Suppressor macrophage treated with lipopolysaccharide for 1 hour (primary cell): ENCODE data around the gene CYLD.

Experiments used
- DNase-seq, 3 donors: peaks; one replicate each; pipeline ENCODE4 v3.0.0-alpha.2; 2020 to 2022

The CYLD gene

DNA sequence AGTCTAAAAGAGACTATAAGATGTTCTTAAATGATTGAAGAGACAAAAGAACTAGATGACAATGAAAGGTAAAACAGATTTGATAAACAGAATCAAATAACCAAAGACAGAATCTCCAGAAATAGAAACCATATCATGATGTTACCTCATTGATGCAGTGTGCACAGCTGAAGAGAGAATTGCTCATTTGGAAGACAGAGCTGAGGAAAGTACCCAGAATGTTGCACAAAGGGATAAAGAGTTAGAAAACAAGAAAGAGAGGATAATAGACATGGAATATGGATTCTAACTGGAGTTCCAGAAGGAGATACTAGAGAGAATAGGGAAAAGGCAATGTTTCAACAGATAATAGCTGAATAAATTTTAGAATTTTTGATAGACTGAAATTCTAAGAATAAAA is 47.9 kb downstream of the CYLD start:
- no peak for DNase-seq

DNA sequence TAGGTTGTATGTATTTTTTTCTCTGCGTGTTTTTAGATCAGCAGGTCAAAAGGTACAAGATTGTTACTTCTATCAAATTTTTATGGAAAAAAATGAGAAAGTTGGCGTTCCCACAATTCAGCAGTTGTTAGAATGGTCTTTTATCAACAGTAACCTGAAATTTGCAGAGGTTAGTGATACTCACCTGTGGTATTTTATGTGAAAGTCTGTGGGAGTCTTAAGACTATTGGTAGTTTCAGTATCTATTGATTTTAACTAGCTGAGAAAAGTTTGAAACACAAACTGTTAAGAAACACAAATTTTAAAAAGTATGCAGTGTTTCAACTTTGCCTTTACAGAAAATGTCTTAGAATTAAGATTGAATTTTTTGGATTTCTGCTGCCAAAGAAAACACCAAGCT is 49.6 kb downstream of the CYLD start:
- DNase-seq: no peak

GRCh38 chr16:50796829-50797228 is 54.9 kb downstream of the CYLD start:
- DNase-seq: no peak

DNA sequence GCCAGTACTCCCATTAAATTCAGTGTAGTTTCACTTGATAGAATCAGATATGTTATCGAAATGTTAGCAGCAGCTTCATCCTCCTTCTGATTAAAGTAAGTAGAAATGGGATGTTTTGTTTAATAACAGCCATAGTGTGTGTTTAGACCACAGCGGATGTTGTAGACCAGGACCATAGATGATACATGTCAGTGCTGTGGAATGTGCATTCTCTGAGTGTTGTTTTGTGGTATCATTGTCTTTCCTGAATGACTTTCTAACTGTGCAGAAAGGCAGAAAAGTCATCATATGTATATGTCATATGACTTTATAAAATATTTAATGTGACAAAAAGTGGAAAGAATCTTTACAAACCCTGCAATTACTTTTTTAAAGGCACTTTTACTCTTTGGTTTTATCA is 55.6 kb downstream of the CYLD start:
- DNase-seq: no peak

DNA sequence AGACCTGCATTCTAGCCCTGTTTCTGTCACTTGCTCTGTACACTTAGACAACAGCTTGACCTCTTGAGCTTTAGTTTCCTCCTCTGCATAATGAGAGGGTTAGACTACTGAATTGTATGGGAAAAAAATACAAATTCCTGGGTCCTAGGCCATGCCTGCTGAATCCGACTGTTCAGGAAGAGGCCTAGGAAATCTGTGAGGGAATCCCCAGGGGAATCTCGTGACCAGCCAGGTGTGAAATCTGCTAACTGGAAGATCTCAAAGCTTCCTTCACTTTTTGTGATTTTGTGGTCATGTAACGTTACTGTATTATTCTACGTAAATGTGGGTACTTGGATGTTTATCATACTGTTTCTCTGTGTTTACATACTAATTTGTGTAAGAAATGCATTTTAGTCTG is 58.2 kb downstream of the CYLD start:
- no peak for DNase-seq

DNA sequence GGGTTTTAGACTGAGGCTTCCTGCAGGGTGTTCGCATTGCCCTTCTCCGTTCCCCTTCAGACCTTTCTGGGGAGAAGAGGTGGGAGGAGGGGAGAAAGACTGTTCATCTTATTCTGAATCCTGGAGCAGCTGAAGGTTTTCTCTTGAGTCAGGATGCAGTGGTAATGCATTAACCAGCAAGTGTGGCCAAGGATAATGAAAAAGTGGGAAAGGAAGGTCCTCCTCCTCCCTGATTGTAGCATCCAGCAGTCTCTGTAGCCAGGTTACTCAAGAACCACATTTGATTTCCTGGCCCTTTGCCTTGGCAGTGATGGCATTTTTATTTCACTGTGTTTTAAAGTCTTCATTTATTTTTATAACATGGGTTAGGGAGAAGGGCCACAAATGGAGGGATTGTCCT is 59.1 kb downstream of the CYLD start:
- no peak for DNase-seq

DNA sequence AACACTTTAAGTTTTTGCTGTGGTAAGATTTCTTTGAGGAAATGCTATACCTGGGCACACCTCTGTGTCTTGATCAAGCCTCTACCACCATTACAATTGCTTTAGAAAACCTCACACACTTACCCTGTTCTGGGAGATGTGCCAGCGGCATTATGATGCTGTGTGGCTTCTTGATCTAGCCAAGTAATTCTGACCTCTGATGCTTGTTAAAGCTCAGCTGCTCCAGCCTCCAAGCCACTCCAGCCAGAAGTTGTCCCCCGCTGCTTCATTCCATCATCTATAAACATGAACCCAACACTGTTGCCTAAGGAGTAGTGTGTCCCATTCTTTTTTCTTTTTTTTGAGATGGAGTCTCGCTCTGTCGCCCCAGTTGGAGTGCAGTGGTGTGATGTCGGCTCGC is 60.1 kb downstream of the CYLD start:
- DNase-seq: no peak

DNA sequence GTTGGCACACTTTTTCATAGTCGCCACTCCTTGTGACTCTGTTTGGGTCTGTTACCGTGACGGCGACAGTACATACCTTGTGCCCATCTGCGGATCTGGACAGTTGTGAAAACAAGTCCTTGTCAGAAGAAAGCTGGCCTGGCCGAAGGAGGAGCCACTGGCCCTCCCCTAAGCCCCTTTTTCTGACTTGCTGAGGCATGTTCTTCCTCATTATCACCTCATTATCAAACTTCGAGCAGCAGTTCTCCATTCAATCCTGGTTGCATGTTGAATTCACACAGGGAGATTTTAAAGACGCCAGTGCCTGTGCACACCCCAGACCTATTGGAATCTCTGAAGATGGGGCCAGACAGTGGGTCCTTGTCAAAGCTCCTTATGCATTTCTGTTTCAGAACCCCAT is 61.1 kb downstream of the CYLD start:
- no peak for DNase-seq

DNA sequence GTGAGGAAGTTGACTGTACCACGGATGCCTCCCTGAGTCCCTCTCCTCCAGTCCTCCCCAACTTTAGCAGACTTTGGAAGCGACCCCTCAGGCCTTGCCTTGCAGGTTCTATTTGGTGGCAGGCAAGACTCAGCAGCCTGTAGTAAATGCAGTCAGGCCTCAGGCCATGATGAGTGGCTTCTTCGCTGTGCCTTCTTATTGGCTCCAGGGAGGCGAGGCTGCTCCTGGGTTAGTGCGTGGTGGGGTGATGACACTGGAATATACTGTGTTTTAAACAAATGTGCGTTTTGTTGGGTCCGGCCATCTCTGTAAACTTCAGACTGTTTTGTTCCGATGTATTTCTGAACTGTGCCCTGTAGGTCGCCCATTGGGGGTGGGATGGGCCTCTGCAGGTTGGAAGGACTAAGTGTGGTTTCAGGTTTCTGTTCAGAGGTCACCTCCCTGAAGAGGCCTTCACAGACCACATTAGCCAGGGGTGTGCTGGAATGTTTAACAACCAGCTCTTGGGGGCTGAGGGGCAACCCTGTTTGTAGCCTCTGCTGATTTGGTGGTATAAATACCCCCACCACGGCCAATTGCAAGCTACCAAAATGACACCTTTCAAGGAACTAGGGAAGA is 62.5 kb downstream of the CYLD start:
- no peak for DNase-seq

GRCh38 chr16:50806099-50807062 is 64.5 kb downstream of the CYLD start:
- DNase-seq: peak; percentile 91 to 94 (median 92)

- DNase-seq: no peak
These were observed 67.1 kb downstream of the CYLD start for GRCh38 chr16:50808929-50809538.

- no peak for DNase-seq
These were observed 67.7 kb downstream of the CYLD start for GRCh38 chr16:50809561-50809960.

- DNase-seq: no peak
These were observed 68.5 kb downstream of the CYLD start for GRCh38 chr16:50810241-50810965.

DNA sequence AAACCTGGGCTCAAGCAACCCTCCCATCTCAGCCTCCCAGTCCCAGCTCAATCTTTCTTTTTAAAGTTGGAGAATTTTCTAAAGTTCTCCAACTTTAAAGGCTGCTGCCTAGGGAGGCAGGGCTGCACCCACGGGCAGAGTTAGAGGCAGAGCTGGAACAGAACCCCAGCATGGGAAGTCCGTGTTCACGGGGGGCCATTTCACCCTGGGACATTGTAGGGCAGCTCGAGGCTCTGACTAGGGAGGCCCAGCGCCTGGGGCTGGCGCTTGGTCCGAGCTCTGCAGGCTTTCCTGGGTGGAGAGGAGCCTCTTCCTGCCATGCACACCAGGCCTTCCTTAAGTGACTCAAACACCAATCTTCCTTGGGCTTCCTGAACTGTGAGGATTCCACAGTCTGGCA is 70.2 kb downstream of the CYLD start:
- DNase-seq: no peak

GRCh38 chr16:50812876-50813466 is 71.1 kb downstream of the CYLD start:
- no peak for DNase-seq

- DNase-seq: no peak
These were observed 72.2 kb downstream of the CYLD start for GRCh38 chr16:50814052-50814451.

DNA sequence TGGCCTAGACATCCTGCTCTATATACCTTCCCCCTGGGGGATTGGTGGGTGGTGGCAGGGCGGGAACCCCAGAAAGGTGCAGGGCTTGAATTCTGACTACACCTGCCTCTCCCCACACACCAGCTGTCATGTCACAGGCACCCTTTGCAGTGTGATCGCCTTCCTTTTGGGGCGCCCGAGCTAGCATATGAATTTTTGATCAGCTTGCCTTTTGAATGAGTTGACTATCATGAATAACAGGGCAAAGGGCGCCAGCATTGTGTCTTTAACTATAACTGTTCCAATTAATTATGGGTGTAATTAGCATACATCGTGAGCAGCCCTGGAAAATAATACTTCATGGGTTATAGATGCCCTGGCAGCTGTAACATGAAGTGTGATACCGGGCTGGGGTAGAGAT is 72.7 kb downstream of the CYLD start:
- DNase-seq: no peak

- no peak for DNase-seq
These were observed 73.5 kb downstream of the CYLD start for GRCh38 chr16:50815382-50815781.

- DNase-seq: no peak
These were observed 75.1 kb downstream of the CYLD start for GRCh38 chr16:50816901-50817555.

GRCh38 chr16:50818380-50818779 is 76.5 kb downstream of the CYLD start:
- DNase-seq: no peak

- DNase-seq: no peak
These were observed 77.8 kb downstream of the CYLD start for GRCh38 chr16:50819706-50820105.

DNA sequence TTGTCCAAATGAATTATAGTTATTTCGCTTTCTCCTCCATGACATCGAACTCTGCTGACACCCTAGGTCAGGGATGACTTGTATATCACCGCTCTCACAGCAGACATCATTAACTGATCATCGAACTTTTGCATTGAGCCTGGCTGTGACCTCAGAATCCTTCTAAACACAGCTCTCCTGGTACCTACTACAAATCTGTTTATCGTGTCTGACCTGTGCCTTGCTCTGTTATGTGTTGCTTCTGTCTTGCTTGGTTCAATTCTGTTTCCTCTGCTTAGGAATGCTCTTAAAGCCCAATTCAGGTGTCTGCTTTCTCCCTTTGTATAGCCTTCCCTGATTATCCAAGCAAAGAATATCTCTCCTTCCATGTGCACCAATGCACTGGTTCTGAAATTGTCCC is 78.3 kb downstream of the CYLD start:
- DNase-seq: no peak
